DMS114 treated with DMSO at 0.1 percent for 48 hours (cell line): ENCODE data around the gene DICER1.

Source experiments
- DNase-seq: peaks from one replicate; lab custom pipeline; 2025; ENCODE audit not compliant: unreplicated experiment; lab: John Stamatoyannopoulos, UW

Gene DICER1

DNA sequence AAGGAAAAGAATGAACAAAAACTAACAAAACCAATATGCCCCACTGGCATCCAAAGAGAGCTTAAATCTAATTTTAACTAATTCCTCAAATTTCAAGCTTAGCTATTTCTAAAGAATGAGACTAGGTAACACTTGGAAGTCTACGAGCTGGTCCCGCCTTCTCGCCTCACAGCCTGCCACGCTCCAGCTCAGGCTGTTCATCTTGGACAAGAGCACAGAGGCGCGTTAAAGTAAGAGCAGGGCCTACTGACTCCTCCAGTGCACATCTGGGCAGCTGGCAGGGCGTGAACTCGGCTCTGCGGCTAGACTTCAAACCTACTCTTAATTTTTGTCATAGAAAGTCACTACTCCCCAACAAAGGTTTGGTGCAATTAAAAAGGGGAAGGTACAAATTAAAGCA, 64.6 kb downstream of the DICER1 start:
- no peak for DNase-seq

DNA sequence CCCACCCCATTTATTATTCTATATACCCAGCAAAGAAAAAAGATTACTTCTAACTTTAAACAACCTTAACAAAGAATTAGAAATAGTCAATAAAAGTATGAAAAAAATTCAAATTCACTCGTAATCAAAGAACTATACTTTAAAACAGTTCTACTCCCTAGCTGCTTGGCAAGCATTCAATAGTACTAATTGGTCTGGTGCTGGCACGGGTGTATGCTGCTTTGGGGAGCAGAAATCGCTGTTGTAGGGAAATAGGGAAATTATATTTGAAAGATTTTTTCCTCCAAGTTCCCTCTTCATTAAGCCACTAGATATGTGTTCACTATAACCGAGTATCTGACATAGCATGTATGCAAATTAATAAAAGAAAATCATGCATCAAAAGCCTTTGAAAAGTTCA, 65.7 kb downstream of the DICER1 start:
- DNase-seq = no peak

DNA sequence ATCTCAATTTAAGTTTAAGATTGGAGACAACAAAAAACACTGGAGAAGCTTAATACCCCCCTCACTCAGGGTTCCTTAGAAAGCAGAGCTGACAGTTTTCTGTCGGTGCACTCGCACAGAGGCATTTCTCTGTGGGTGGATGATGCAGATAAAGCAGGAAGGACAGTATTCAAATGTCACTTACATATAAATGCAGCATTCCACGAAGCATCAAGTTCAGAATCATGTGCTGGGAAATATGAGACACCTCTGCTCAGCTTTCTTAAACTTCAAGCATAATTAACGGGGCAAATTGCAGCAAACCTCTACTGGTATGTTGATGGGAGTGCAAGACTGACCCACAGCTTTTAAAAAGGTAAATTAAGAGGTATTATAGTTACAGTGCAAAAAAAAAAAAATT, 68.7 kb downstream of the DICER1 start:
- DNase-seq = no peak

DNA sequence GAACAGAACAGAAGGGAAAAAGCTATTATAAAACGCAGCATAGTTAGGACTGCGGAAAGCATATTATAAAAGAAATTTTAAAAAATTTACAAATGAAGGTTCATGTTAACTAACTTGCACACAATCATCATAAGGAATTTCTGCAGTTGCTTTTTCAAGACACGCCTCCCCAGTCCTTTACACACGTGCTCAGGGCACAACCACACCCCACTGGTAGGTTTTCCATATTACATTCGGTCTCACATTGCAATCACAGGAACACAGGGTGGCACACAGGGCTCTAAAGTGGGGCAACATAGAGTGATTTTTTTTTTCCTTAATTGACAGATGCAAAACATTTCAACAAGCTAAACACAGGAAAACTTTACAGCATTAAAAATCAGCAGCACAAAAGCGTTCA, 69.7 kb downstream of the DICER1 start:
- DNase-seq = no peak

DNA sequence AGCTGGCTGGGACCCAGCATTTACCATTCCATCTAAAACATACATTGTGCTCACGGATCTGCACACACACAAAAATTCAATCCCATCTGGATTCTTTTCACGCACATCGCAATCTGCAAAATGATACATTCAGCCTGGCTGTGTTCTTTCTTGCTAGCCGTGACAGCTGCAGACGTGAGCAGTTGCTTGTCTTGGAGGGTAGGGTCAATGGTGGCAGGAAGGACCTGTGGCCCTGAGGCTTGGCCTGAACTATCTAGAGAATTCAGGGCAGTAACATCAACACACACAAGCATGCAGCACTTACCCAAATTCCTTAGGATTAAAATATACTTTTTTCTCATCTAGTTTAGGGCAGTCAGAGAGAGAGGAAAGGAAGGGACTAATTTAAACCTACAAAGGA, 72.0 kb downstream of the DICER1 start:
- no peak for DNase-seq

DNA sequence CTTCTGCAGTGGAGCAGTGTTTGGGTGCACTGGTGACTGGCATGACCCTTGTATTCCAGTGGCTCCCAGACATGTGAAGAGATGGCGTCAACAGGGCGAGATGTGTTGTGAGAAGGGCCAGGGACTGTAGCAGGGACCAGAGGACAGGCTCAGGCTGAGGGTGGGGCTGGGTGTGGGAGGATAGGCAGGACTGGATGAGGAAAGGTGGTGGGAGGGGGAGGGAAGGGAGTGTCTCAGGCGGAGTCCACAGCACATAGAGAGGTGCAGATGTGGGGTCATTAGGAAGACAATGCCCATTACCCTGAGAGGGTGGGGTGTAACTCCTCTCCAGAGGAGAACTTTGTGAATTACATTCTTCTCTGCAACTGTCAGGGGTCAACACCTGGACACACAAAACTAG, 78.5 kb downstream of the DICER1 start:
- DNase-seq = no peak

DNA sequence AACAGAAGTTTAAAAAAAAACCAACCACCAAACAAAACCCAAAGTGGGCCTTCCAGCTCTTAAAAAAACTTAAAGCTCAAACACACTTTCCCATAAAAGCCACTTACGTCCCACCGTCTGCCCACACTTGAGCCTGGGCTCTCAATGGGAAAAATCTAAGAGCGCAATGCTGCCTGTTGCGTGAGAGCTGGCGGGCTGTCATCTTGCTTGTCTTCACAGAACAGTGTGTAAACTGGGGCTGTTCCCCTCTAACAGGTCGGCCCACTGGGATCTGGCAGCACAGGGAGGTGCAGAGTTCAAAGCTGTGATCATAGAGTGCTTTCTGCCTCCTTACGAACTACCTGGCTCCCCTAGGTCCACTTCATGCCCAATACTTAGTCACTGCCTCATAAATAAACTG, 80.0 kb downstream of the DICER1 start:
- no peak for DNase-seq

DNA sequence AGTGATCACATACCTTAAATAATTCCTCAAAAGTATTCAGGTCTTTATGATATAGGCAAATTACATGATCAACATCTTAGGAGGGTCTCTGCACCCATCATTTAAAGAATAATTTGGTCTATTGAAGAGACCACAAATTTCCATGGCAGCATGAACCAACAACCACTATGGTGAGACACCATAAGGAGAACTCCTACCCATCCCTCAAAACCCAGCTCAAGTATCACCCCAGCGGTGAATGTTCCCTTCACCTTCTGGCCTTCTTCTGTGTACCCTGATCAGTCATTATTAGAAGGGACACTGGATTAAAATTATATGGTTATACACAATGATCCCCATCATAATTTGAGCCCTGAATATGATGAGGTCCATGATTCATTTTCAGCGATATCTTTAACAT, 81.5 kb downstream of the DICER1 start:
- no peak for DNase-seq

DNA sequence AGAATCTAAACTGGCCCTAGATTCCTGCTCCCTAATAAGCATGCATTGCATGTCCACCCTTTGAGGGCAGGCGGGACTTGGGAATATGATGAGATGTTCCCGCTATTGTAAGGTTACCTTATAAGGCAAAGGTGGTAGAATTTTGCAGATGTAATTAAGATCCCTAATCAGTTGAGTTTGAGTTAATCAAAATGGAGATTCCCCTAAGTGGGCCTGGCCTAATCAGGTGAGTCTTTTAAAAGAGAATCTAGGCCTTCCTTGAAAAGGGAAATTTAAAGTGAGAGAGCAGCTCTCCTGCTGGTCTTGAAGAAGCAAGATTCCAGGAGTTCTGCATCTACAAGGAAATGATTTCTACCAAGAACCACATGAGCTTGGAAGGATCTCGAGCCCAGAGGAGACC, 83.4 kb downstream of the DICER1 start:
- DNase-seq = no peak

DNA sequence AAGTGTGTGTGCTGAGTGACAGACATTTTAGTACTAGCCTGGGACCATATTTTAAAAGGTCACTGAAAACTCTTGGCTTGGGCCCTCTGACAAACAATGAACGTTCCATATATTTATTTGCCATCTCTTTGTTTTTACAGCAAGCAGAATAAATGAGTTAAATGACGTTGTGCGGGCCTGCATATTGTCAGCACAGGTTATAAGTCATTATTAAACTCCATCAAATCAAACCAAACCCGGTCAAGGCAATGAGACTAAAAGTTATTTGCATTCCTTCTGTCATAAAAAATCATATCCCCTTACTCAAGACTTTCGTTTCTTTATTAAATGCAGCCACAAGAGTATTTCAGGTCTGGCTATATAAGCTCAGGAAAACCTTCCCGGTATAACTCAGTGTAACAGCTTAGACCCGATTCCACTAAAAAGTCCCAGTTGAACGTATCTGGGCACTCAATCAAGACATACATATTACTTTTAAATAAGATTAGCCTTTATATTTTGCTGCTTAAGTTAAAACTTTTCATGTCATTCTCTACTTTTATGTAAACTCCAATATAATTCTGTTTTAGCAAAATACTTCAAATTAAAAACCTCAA, 84.9 kb downstream of the DICER1 start:
- no peak for DNase-seq

DNA sequence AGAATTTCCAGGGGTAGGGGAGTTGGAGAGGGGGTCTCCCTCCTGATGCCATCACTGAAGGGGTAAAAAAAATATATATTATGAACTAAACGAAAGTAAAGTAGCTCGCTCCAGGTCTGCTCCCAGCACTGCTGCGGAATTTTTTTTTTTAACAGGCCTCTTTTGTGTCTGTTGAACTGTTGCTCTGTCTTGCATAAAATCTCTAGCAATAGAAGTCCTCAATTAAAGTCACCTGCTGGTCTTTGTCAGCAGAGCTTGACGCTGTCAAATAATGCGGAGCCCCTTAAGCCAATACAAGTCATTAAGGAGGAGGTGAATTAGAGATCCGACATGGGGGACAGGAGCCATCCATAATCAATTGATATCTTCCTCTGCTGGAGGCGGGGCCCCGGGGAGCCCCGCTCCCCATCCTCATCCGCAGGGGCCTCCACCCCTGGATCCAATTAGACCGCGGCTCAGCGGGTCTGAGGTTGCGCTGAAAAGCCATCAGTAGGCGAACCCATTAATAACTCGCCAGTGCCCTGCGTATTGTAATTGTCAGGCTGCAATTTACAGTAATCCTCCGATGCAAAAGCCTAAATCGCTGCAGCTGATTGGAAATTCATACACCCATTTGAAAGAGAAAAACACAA, 85.6 kb downstream of the DICER1 start:
- DNase-seq = no peak

DNA sequence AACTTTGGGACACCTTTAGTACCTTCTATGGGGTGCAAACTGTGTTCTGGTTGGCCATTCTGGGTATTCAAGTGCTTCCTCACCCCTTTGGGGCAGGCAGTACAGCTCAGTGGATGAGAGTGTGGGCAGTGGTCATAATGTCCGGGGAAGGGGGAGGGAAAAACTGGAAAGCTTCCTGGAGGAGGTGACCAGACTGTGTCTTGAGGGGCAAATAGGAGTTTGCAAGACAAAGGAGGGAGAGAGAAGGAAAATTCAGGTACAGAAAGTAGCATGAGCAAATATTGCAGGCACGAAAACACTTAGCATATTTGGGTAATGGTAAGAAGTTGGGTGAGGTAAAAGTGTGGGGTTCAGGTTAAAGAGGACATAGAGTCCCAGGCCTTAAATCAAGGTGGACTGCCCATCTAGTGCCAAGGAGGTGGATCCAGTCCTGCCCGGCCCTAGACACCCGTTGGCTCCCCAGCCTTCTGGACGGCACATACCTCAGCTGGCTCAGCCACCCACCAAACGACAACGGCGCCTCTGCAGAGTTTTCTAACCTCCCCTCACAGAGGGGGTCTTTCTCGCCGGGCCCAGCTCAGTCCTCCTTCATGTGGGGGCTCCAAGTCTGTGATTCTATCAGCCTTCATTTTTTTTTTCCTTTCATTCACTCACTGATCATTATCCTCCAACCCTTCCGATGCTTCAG, 86.4 kb downstream of the DICER1 start:
- no peak for DNase-seq

DNA sequence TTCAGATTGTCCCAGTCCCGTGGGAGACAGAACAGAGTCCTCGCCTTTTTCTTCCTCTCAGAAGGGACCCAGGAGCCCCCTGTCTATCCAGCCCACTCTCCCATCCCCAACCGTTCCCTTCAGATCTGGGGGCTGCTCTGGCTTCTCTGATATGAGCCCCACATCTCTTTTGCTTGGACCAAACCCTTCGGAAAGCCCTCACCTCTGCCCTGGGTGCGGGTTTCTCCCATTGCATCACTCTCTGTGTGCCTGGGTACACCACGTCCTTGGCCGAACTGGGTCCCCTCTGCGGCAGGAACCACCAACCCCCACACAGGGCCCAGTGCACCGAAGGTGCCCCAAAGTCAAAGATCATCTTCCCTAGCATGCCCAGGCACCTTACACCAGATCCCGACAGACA, 87.8 kb downstream of the DICER1 start:
- DNase-seq = no peak

DNA sequence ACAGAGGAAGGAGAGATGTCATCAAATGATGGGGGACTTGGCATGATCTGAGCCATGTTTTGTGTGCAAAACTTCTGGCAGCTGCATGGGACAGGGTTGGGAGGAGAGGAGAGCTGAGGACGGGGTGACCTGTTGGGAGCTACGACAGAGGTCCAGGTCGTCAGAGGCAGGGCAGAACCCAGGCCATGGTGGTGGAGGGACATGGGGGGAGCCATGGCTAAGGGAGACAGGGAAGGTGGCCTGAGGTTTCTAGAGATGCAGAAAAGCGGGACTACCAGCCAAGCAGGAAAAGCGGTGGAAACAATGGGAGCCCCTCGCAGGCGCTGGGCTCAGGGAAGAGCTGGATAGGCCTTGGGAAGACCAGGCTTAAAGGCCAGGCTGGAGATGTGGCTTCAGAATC, 88.3 kb downstream of the DICER1 start:
- DNase-seq = no peak

DNA sequence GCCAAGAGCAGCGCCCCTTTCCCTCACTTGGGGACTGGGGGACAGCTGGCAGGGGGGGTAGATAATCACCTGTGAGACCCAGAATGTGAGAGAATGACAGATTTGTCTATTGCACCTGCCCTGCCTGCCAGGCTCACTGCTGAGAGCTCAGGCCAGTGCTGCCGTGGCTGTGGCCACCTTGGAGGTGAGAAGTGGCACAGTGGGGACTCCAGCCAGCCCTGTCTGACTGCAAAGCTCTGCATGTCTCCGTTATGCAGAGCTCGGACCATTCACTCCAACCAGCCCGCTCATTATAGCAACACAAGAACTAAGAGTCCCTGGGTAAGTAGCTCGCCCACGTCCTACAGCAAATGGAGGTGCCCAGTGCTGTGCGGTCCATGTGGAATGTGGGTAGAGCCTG, 88.8 kb downstream of the DICER1 start:
- no peak for DNase-seq

DNA sequence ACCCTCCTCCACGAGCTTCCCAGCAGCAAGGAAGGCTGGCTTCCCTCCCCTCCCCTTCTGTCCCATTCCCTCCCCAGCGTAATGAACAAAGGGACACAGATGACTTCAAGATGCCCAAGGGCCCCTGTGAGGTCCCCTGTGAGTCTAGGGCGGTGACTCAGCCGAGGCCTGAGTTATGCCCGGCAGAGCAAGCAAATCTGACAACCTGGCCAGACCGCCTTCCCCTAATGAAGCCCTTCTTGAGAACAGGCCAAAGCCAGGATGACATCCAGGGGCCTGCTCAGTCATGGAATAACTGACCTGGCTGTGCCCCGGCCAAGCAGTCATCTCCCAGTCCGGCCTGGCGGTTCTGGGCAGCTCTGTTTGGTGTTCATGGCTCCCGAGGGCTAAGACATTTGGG, 89.2 kb downstream of the DICER1 start:
- DNase-seq = no peak

DNA sequence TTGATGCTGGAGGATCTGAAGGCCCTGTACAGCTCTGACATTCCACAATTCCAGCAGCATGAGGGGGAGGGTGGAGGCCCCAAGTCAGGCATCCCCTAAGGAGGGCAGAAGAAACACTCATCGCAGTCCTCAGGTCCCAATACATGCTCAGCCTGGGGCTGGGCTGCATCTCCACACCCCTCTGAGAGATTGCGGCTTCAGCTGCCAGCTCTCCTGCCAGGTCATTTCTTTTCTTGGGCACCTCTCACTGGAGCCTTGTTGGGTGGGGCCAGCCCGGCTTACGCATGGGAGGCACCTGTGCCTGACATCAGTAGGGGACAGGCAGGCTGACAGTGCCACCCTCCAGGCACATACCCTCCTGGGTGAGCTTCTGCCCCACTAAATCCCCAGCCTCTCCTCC, 89.8 kb downstream of the DICER1 start:
- no peak for DNase-seq

DNA sequence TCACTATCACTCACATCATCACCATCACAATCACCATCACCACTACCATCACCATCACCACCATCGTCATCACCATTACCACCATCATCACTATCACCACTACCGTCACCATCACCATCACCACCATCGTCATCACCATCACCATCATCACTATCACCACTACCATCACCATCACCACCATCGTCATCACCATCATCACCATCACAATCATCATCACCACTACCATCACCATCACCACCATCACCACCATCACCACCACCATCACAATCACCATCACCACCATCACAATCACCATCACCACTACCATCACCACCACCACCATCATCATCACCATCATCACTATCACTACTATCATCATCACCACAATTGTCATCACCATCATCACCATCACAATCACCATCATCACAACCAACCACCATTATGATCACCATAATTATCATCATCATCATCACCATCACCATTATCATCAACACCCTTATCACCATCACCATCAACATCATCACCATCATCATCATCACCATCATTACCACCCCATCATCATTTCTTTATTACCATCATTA, 90.8 kb downstream of the DICER1 start:
- DNase-seq = no peak

DNA sequence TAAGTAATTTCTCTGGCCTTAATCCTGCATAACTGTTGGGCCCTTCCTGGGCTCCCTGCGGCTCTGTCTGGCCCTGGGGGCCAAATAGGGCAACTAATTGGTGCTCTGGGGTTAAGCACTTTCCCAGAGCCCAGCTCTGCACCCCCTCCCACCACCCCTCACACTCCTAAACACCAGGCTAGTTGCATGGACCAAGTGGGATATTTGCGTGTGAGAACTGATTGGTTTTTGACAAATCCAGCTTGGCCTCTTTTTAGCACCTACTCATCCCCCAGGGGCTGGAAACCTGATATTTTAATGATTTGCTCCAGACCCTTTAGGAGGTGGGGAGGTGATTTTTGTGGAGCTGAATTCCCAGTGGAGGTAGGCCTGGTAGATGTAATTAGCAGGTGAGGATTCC, 91.9 kb downstream of the DICER1 start:
- DNase-seq = no peak

DNA sequence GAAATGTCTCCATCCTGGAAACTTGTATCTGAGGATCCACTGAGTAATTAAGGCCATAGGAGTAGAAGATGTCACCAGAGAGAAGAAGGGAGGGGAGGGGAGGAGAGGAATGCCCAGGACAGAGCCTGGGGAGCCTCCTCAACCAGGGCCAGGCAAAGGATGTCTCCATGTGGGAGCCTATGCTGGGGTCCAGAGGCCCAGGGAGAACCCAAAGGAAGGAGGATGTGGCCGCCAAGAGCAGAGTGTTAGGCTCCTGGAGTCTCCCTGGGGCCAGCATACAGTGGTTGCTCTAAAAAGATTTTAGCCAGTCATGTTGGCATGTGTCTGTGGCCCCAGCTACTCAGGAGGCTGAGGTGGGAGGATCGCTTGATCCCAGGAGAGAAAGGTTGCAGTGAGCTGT, 92.6 kb downstream of the DICER1 start:
- DNase-seq = no peak

DNA sequence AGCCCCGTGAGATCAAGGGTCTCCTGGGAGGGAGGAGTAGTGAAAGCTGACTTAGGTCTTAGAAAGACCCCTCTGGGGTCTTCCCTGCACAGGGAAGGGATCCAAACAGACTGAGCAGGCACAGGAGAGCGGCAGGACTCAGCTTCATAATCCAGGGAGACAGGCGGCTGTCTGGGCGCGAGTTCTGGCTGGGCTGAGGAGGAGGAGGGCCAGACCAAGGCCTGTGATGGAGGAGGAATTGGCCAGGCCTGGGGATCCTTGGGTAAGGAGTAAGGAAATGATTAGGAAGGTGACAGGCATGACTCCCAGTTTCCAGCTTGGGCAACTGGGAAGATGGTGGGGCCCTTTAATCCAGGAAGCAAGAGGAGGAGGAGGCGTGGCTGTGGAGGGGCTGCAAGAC, 93.1 kb downstream of the DICER1 start:
- no peak for DNase-seq

DNA sequence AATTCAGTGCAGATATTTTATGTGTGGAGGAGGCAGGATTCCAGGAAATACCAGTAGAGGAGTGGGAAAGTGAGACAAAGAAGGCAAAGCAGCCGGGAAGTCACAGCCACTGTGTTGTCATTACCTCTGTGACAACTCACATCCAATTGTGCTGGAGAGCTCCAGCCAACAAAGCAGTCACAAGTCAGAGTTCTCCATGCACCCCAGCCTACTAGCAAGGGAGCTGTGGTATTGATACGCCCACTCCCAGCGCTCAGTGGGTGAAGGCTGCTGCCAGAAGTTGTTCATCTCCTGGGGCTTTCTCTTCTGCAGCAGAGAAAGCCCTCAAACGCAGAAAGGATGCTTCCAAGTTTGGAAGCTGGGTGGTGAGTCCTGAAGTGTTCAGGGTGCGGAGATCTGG, 93.9 kb downstream of the DICER1 start:
- no peak for DNase-seq

DNA sequence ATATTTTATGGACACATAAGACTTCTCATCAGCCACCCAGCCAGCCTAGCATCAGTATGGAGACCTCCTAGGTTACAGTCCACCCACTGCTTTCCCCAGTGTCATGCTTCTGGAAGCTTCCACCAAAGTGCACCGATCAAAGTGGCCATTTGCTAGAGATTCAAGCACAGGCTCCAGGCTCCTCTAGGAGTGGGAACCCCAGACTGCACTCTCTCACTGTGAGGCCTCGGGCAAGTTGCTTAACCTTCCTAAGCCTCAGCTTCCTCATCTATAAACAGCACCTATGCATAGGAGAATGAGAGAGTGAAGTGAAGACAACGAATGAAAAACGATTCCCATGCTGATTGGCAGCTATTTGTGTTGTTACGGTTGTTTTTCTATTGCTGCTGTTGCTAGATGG, 94.4 kb downstream of the DICER1 start:
- no peak for DNase-seq
